SU-DHL-6 (cell line): ENCODE data around the gene ENTPD8.

Source experiments
- EZH2phosphoT487 ChIP-seq: fragments of 200-600 bp; sonication (generic), shearing (Covaris generic); conservative IDR thresholded peaks from 2 replicates; pipeline ENCODE4 v1.6.1; 2018; ENCODE audit warnings: mild to moderate bottlenecking, antibody characterized with exemption, low read length, moderate library complexity, mixed read lengths
- TF ChIP-seq, protein P1 (sequence below): fragments of 200-600 bp; sonication (generic); IDR thresholded peaks from one replicate; pipeline ENCODE4 v1.5.1; 2017; ENCODE audit warnings: antibody characterized with exemption, mild to moderate bottlenecking, low read length, moderate library complexity; ENCODE audit not compliant: insufficient read depth, poor library complexity, severe bottlenecking

- TF ChIP-seq, protein P1, sequence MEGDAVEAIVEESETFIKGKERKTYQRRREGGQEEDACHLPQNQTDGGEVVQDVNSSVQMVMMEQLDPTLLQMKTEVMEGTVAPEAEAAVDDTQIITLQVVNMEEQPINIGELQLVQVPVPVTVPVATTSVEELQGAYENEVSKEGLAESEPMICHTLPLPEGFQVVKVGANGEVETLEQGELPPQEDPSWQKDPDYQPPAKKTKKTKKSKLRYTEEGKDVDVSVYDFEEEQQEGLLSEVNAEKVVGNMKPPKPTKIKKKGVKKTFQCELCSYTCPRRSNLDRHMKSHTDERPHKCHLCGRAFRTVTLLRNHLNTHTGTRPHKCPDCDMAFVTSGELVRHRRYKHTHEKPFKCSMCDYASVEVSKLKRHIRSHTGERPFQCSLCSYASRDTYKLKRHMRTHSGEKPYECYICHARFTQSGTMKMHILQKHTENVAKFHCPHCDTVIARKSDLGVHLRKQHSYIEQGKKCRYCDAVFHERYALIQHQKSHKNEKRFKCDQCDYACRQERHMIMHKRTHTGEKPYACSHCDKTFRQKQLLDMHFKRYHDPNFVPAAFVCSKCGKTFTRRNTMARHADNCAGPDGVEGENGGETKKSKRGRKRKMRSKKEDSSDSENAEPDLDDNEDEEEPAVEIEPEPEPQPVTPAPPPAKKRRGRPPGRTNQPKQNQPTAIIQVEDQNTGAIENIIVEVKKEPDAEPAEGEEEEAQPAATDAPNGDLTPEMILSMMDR = no peak
- TF ChIP-seq EZH2phosphoT487 = no peak
These were observed 11.6 kb downstream of the ENTPD8 start for GRCh38 chr9:137429546-137429890.
